KBM-7 (cell line): ENCODE data around the gene ZNF680.
A peak's percentile ranks its signal among the peaks of the same experiment; 100 is the strongest.
"Not testable (repeated sequence)": the region's sequence is repeated elsewhere in the genome, so short reads cannot be mapped to it uniquely, and the experiment has no call there.

Experiments
- DNase-seq: peaks from one replicate; pipeline ENCODE4 v3.0.0-alpha.2; 2015
- in situ Hi-C: fragments of 300-500 bp; cut with MboI; formaldehyde crosslinking; loops from 2 replicates; pipeline ENCODE4 v1.14.3; 2020; ENCODE audit warnings: low sequenced_read_pairs, low pct_unique_long_range_greater_than_20kb, mixed read lengths

The ZNF680 gene

DNA sequence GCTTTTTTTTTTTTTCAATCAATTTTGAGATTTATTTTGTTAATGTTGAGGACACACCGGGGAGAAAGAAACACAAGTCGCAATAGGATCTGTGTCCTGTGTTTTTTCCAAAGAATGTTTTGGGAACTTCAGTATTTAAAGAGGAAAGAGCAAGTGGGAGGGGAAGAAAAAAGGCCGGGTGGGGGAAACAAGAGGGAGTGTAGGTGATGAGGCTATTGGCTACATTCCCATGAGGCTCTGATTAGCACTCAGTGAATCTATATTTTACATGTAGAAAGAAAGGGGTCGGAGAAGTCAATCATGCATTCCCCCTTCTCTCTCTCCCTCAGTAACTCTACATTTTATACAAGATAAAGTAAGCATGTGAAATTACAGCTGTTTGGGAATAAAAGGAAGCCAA is 4.1 kb downstream of the ZNF680 start:
- DNase-seq, result no peak

DNA sequence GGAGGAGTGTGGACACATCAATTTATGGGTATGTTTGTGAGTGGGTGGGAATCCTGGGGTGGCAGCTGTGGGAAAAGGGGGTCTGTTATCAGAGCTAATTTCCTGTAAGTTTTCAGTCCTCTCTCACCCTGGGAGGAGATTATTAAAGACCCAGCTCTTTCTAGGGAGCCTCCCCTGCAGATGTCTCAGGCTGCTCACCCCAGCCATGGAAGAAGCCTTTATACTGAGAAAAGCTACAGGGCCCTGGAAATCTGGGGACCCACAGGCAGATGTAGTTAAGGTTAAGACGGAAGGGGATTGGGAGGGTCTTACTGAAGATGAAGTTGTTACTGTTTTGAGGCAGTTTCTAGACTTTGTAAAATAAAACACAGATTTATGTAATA is 4.6 kb downstream of the ZNF680 start:
- no peak for DNase-seq
- in situ Hi-C loops, result no loop called here

More for the DNA sequence above, 4.1 kb downstream of the ZNF680 start:
- in situ Hi-C loops, result no loop called here

DNA sequence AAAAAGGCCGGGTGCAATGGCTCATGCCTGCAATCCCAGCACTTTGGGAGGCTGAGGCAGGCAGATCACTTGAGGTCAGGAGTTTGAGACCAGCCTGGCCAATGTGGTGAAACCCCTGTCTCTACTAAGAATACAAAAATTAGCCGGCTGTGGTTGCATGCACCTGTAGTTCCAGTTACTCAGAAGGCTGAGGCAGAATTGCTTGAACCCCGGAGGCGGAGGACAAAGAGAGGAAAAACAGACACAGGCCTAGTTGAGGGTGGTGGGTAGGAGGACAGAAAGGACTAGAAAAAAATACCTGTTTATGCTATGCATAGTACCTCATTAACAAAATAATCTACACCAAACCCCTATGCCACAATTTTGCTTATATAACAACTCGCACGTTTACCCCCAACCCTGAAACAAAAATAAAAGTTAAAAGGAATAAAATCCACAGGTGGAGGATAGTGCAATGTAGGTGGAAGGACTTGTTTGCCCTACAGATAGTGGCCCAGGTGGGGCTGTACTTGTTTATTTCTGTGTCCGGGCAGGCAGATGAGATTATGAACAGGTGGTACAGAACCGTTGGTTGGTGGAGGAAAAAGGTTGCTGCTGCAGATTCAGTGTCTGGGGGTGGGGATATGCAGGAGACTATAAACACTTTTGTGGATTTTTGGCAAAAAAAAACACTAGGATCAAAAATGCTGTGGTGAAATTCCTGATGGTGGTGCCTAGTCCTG is 5.1 kb downstream of the ZNF680 start:
- DNase-seq, result no peak
- in situ Hi-C loops, result no loop called here

DNA sequence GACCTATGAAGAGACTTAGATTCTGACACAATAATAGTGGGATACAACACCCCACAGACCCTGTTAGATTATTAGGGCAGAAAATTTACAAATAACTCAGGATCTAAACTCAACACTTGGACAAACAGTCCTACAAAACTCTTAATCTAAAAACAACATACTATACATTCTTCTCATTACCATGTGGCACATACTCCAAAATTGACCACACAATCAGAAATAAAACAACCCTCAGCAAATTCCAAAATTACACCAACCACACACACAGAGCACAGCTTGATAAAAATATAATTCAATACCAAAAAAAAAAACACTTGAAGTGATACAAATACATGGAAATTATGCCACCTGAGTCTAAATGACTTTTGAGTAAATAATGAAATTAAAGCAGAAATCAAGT is 7.8 kb downstream of the ZNF680 start:
- DNase-seq, result no peak
- in situ Hi-C loops, result no loop called here

DNA sequence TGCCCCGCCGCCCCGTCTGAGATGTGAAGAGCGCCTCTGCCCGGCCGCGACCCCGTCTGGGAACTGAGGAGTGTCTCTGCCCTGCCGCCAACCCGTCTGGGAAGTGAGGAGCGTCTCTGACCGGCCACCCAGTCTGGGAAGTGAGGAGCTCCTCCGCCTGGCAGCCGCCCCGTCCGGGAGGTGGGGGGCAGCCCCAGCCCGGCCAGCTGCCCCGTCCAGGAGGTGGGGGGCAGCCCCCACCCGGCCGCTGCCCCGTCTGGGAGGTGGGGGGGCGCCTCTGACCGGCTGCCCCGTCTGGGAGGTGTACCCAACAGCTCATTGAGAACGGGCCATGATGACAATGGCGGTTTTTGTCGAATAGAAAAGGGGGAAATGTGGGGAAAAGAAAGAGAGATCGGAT is 8.7 kb downstream of the ZNF680 start:
- DNase-seq, in situ Hi-C loops: not testable (repeated sequence)

DNA sequence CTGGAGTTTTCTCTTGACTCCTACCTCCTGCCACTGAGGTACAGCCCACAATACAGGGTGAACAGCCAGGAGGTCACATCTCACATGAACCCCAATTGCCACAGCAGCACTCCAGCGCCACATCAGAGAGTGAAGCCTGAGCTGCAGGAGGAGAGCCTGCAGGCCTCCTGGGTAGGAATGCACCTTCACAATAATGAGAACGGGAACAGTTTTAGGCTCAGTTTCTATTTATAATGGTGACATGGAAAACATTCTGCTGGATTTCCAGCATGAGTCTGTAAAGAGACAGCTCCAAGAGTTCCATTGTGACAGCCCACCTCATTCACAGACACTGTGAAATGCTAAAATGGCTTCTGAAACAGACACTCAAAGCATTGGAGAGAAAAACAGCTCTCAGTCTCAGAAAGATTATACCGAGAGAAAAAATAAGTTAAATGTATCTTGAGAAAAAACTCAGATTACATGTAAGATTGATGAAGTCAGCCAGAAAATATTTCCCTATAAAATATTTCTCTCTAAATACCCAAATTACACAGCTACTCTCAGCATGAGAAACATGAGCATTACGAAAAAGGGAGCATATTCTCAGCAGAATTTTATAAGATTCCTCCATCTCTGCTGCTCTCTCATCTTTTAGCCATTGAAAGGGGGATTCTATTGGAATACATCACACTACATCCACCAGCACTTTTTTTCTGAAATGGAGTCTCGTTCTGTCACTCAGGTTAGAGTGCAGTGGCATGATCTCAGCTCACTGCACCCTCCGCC is 11.3 kb downstream of the ZNF680 start:
- in situ Hi-C loops, result no loop called here
- no peak for DNase-seq

DNA sequence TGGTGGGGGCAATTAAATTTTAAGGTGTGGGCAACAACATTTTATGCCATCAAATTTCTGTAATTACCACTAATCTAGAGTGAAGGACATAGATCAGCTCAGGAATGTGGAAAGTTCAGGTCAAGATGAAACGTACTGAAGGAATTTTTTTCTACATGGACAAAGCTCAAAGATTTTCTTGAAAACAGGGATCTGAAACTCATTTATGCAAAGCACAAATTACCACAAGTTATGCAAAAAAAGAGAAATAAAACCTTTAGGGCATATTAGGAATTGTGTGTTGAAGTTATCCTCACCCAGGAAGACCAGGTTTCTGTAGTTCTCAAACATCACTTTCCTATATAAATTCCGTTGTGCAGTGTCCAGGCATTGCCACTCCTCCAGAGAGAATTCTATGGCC is 18.9 kb downstream of the ZNF680 start:
- in situ Hi-C loops, result no loop called here
- no peak for DNase-seq

DNA sequence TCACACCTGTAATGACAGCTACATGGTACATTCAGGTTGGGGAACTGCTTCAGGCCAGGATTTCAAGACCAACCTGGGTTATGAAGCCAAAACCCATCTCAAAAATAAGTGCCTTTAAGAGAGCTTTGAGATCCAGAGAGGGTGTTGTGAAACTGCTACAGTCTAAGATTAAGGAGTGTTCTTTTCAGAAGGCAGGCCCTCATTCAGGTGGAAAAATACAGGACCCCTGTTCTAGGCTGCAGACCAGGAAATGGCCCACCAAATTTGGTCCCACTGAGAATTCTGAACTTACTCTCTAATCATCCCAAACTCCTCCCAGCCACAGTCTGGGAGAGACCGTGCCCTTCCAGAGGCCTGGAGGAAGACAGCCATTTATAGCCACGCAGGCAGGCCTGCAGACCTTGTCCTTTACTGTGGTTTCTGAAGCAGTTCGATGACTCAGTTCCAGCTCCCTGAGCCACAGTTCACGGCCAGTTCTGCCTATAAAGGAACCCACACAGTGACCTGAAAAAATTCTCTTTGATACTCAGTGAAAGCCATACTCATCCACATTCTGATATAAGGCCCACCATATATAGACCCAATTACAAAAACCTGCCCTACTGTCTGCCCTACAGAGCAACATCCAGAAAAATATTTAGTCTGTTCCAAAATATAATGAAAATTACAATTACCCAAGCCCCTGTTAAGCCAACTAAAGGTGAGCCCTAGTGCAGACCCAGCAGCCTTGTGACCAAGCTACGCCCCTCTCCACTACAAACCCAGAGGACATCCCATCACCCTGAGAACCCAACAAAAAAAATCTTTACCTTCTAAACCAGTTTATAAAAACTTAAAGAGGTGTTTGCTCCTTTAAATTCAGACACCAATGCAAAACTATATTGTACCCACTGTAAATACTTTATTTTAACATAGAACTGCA is 21.2 kb downstream of the ZNF680 start:
- in situ Hi-C loops, result no loop called here
- DNase-seq, result peak; percentile 16

DNA sequence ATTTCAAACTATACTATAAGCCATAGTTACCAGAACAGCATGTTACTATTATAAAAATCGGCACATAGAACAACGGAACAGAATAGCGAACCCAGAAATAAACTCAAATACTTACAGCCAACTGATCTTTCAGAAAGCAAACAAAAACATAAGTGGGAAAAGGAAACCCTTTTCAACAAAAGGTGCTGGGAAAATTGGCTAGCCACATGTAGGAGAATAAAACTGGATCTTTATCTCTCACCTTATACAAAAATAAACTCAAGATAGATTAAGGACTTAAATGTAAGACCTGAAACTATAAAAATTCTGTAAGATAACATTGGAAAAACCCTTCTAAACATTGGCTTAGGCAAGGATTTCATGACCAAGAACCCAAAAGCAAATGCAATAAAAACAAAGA is 29.1 kb downstream of the ZNF680 start:
- DNase-seq, result no peak
- in situ Hi-C loops, result no loop called here

DNA sequence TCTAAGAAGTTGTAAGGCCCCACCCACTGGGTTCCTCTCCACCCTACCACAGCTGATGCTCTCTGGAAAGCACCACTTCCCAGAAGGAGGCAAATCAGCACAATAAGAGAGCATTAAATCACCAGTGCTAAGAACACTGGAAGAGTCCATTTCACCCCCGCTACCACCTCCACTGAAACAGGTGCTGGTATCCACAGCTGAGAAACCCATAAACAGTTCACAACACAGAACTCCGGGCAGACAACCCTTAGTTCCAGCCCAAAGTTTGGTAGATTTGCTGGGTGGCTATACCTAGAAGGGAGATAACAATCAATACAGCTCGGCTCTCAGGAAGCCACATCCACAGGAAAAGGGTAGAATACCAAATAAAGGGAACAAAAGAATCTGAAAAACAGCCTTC is 34.1 kb downstream of the ZNF680 start:
- in situ Hi-C loops, result no loop called here
- DNase-seq, result no peak

DNA sequence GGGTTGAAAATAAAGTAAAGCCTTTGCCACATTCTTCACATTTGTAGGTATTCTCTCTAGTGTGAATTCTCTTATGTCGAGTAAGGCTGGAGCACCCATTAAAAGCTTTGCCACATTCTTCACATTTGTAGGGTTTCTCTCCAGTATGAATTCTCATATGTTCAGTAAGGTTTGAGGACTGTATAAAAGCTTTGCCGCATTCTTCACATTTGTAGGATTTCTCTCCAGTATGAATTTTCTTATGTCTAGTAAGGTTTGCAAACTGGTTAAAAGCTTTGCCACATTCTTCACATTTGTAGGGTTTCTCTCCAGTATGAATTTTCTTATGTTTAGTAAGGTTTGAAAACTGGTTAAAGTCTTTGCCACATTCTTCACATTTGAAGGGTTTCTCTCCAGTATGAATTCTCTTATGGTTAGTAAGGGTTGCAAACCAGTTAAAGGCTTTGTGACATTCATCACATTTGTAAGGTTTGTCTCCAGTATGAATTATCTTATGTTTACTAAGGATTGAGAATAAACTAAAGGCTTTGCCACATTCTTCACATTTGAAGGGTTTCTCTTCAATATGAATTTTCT is 41.4 kb downstream of the ZNF680 start:
- in situ Hi-C loops, result no loop called here
- no peak for DNase-seq

DNA sequence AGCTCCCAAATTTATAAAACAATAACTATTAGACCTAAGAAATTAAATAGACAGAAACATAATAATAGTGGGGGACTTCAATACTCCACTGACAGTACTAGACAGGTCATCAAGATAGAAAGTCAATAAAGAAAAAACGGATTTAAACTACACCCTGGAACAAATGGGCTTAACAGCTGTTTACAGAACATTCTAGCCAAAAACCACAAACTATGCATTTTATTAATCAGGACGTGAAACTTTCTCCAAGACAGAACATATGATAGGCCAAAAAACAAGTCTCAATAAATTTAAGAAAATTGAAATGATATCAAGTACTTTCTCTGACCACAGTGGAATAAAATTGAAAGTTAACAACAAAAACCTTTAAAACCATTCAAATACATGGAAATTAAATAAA is 46.4 kb downstream of the ZNF680 start:
- no peak for DNase-seq
- in situ Hi-C loops, result no loop called here

DNA sequence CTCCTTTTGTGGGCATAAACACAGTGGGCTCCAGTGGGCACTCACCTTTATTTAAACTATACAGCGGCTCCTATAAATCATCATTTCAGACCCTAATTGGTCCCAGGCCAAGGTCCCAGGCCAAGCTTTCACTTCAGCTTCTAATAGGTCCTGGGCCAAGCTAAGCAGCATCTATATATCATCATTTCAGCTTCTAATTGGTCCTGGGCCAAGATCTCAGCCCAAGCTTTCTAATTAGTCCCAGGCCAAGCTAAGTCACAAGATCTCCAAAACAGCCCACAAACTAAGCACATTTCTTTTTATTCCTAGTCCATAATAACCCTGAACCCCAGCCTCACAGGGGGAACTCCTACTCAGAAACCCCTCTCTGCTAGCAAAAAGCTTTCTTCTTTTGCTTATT is 47.1 kb downstream of the ZNF680 start:
- in situ Hi-C loops, result no loop called here
- no peak for DNase-seq

DNA sequence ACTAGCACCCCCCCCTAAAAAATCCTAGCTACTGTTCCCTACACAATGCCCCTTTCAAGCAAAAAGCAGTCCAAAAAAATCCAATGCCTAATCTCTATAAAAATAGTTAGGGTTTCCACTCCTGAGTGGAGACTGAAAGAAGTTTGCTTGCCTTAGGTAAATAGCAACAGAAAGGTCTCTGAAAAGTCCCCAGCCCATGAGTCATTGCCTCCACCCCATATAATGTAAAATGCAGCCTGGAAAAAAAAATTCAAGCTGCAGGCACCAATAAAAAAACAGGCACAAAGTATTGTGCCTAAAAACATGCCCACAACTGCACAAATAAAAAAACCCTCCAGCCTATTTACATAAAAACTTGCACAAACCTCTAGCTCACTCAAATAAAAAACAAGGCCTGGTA is 47.5 kb downstream of the ZNF680 start:
- in situ Hi-C loops, result no loop called here
- DNase-seq, result no peak

DNA sequence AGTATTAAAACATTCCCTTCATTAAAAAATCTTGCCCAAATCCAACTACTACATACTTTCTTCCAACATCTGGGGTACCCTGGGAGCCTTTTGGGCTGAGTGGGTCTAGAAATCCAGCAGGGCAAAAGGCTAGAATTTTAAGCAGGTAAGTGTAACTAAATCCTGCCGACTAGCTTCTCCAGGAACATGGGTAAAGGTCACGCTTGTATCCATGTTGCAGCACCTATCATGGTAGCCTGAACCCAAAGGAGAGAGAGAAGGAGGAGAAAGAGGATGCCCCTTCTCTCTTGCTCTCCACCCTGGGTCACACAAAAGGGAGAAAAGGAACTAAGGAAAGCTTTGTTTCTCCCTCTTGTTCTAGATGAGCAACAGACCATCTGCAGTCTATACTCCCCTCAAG is 53.3 kb downstream of the ZNF680 start:
- in situ Hi-C loops, result no loop called here
- no peak for DNase-seq

DNA sequence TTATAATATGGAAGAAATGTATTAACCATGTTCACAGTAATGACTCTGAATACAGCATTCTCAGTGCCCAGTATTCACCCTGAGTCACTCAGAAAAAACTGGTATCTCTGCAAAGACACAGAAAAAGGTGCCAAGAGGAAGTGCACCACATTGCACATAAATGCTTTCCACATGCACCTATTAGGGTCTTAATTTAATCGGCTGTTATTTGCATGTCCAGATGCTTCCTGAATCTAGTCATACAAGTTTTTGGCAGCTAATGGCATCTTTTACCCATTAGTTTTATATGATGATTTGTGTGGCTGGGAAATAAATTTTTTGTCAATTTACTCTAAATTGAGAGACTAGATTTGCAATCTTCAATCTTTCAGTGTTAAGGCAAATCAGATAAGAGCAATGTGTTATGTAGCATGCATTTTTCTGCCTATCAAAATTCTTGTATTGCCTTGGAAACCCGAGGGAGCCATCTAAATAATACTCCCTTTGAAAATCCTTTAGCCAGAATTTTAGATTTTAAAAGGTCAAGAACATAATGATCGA is 58.2 kb downstream of the ZNF680 start:
- in situ Hi-C loops, result no loop called here
- no peak for DNase-seq

DNA sequence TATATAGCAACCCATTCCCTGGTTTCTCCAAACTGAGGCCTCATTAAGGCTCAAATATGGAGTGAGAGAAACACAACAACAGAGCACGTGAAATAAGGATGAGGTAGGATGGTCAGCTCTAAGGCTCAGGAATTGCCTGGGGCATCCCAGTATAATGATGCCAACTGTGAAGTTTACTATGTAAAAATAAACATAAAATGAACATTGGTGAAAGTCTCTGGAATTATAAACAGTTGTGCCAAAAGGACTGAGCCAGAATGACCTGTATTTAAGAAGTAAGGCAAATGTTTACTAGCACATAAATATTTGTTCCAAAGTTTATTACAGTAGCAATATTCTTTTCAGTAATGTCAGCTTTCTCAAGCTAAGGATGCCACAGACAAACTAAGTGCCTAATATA is 64.6 kb downstream of the ZNF680 start:
- DNase-seq, result no peak
- in situ Hi-C loops, result no loop called here

DNA sequence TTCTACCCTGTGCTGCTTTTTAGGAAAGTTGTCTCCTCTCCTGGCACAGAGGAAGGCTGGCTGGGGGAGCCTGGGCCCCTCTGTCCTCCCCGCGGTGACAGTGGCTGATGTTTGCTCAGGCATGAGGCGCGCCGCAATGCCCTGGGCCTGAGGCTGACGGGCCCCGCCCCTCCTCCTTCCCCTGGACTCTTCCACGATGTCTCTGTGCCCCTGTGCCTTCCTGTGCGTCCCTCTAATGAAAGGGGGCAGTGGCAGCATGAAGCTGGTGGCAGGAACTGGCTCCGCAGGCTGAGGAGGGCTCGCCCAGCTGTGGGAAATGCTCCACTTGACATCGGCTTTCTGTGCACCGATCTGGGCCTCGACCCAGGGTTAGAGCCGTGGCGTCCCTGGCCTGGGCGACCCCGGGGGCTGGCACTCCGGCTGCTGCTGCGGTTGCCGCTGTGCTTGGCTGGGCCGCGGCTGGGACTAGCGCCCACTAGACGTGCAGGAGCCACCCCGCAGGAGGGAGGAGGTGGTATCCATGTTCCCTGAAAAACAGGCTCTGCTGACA is 67.9 kb downstream of the ZNF680 start:
- in situ Hi-C loops, result no loop called here
- no peak for DNase-seq

DNA sequence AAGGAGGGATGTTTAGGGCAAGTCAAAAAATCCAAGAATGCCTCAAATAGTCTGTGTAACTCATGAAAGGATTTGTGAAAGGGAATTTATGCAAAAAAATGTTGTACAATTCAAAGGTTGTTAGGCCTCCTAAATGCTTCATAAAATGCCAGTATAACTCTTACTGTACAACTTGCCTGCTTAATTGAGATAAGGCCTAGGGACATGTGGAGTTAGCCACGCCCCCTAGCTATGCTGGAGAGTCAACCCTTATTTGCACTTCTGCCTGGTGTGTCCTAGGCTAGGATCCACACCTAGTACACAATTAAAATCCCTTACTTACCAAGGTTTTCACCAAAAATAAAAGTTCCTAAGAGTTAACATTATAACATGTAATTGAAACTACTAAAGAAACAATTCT is 77.2 kb downstream of the ZNF680 start:
- DNase-seq, result no peak
- in situ Hi-C loops, result no loop called here
